ENCODE data around the gene LAMA2.

Gene LAMA2

GRCh38 chr6:129184808-129185366 is 301.9 kb downstream of the LAMA2 start:
- DNase-seq, result no peak

- DNase-seq, result no peak
Observed at GRCh38 chr6:129186988-129187387, 304.1 kb downstream of the LAMA2 start.

DNA sequence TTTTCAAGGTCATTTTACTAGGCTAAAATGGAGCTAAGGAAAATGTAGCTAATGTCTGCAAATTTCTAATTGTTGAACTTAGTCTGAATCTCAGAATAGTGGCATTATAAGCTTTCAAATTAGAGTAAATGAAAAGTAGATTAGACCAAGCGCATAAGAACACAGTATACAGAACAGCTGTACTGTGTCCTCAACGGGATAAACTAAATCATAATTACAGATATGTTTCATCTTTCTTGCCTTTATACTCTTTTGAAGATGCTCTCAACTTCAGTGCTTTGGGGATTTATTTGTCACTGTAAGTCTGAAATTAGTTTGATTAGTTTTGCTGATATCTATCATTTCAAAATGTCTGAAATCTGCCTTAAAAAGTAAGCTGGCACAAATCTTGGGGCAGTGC is 305.4 kb downstream of the LAMA2 start:
- DNase-seq, result no peak

GRCh38 chr6:129188795-129189194 is 305.9 kb downstream of the LAMA2 start:
- DNase-seq, result no peak

DNA sequence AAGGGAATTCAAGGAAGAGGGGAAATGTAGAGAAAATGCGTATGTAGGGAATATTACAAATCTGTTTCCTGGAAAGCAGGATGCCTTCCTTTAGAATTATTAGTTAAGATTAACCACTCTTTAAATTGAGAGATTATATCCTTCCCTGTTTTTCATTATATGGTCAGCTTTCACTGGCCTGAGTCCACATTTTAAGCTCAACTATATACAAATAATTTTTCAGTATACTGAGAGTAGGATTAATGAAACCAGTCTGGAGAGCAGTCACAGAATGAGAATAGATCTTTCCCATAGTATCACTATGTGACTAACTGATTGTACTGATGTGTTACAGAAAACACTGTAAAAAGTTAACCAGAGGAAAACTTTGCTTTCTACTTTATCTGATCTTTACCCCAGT is 306.3 kb downstream of the LAMA2 start:
- no peak for DNase-seq

GRCh38 chr6:129191235-129191634 is 308.3 kb downstream of the LAMA2 start:
- no peak for DNase-seq

GRCh38 chr6:129192458-129192989 is 309.6 kb downstream of the LAMA2 start:
- DNase-seq, result no peak

GRCh38 chr6:129194306-129194941 is 311.5 kb downstream of the LAMA2 start:
- DNase-seq, result no peak

DNA sequence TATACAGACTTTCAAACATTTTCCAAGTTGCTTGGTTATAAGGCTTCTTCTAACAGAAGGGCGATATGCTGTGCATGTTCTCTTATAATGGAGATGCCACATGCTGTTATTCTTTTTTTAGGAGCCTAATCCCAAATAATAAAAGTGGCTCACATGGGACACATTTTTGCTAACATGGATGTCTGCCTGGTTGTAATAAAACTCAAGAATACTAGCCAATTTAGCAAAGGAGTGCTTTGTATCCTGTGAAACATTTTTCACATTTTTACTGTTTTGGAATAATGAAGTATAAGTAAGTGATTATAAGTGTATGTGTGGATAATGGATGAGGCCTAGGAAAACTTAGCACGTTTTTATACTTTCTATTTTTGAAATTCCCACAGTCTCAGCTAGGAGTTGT is 312.2 kb downstream of the LAMA2 start:
- no peak for DNase-seq

- no peak for DNase-seq
Observed at GRCh38 chr6:129195643-129196042, 312.7 kb downstream of the LAMA2 start.

DNA sequence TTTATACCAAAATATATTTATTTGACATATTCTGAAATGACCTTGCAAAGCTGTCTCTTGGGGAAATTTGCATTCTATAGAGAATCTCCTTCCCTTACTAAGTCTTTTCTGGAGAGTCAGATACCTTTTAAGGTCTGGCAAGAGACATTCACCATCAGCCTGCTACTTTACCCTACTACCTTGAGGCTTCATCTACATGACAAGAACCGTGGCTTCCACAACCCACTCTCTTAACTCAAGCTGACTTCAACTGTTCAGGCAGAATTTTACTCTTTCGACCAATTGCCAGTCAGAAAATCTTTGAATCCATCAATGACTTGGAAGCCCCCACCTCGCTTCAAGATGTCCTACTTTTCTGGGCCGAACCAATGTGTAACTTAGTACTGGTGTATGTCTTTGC is 314.2 kb downstream of the LAMA2 start:
- no peak for DNase-seq

- no peak for DNase-seq
Observed at GRCh38 chr6:129200151-129200550, 317.2 kb downstream of the LAMA2 start.

DNA sequence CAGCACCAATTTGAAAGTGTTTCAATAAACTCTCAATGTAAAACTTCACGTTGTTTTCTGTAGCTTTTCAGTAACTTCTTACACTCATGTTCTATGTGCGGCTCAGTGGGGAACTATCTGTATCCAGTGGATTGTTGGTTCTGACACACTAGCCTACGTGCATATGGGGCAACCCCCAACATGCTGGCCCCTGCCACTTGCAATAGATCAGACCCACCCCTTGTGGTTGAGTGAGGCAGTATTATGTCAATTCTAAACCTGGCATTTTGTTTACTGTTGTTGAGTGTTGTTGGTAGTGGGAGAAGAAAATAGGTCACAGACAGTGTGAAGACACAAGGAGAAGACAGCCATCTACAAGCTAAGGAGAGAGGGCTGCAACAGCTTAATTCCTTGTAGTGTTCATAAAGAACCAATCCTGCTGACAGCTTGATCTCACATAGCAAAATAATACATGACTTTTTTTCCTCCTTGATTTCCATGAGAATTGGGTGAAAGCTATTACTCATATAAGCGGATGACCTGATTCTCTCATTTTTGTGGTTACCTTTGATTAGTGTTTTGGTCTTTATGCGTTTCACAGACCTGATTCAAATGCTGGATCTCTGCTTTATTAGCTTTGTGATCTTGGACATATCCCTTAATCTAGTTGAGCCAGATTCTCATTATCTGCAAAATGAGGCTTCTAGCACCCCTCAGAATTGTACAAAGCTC is 320.4 kb downstream of the LAMA2 start:
- no peak for DNase-seq

- DNase-seq, result no peak
Observed at GRCh38 chr6:129206821-129207220, 323.9 kb downstream of the LAMA2 start.

DNA sequence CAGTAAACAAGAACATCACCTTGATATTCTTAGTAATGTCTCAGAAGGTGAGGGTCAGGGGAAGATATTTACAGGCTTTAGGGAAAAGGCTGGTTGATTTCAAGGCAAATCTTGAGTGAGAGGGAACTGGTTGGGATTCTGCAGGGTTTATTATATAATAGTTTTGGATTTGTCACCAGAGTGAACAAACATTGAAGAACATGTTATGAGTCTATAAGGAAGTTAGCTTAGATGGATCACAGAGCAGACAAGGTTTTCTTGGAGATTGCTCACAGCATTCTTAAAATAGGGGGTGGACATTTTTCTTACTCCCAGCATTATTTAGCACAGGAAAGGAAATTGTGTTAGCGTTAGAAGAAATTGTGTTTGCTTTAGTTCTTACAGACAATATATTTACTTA is 324.9 kb downstream of the LAMA2 start:
- no peak for DNase-seq

DNA sequence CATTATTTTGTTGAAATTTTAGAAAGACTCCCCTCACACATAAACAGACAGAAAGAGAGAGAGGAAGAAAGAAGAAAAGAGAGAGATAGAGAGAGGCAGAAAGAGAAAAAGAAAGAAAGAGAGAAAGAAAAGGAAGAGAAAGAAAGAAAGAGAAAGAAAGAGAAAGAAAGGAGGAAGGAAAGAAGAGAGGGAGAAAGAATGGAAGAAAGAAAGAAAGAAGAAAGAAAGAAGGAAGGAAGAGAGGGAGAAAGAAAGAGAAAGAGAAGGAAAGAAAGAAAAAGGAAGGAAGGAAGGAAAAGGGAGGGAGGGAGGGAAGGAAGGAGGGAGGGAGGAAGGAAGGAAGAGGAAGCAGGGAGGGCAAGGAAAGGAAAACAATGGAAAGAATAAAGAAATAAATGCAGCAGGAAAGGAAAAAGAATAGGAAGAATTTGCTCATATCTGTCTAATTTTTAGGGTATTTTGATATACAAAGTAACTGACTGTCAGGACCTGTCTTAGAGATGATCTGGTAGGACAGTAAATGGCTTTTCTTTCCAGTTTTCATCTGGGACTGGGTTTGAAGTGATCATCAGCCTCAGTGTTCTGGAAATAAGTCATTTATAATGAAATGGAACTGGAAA is 325.6 kb downstream of the LAMA2 start:
- no peak for DNase-seq

- DNase-seq, result no peak
Observed at GRCh38 chr6:129209355-129209754, 326.4 kb downstream of the LAMA2 start.

GRCh38 chr6:129210684-129211083 is 327.7 kb downstream of the LAMA2 start:
- no peak for DNase-seq

- no peak for DNase-seq
Observed at GRCh38 chr6:129211626-129212025, 328.7 kb downstream of the LAMA2 start.

GRCh38 chr6:129212081-129212480 is 329.1 kb downstream of the LAMA2 start:
- no peak for DNase-seq

- no peak for DNase-seq
Observed at GRCh38 chr6:129215246-129215645, 332.3 kb downstream of the LAMA2 start.

DNA sequence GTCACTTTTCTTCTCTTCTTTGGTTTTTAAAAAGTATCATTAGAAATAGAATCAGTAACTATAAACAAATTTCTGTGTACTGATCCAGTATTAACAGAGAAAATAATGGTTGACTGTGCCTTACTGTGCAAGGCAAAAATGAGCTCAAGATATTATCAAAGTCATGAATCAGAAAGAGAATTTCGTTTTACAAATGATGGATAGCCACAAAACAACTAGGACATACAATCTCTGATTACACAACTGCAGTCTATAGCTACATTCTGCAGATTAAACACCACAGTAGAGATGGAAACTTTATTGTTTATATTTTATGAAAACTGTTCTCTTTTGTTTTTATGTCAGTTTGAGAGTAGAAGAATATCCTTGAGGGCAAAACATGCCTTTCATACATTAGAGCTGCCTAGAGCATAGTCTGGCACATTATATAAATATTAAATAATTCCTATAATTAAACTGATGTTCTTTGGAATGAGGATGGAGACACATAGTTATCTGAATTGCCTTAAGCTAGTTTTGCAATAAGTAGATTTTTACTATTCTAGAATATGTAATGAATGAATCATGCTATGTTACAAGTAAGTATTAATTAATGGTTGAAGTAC is 333.1 kb downstream of the LAMA2 start:
- DNase-seq, result no peak

DNA sequence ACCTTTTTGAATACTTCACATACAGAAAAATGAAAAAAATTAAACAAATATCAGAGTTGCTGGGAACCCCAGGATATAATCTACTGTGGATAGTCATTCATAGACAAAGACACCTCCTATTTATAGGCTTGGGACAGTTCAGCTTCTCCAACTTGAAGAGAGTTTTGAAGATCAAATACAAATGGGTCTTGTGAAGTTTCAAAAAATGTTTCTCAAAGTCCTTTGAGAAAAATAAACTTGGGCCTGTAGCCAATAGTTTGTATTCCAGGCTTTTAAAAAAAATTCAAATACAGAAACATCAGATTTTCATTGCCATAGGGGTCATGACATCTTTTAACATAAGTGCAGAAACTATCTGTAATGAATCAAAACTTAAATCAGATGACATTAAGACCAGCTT is 334.8 kb downstream of the LAMA2 start:
- DNase-seq, result no peak

All from CD4-positive, alpha-beta T cell treated with Interferon gamma for 1 hour (primary cell).